ENCODE measurements around the gene TUFT1. TPM values are rescaled to one million over a fixed set of nuclear protein-coding genes. Genes with fewer than 3 reads are reported as not detected.

TUFT1 gene
- total and polyA plus RNA-seq, 2 of the 4 experiments (the other 2 are of a cell fraction): 21.2 to 30.3 TPM

DNA sequence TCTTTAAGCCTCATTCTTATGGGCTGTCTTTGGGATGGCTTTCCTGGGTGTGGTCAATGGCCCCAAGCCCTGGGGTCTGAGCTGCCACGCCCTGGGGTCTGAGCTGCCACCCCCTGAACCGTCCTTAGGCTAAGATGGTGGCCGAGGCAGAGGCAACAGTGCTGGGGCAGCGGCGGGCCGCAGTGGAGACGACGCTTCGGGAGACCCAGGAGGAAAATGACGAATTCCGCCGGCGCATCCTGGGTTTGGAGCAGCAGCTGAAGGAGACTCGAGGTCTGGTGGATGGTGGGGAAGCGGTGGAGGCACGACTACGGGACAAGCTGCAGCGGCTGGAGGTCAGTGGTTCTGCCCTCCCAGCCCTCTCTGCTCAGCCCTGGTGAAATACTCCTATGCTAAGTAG is 10.3 kb upstream of the TUFT1 start:
- H2BK5ac ChIP-seq (ENCODE audit: low read depth, low read length, poor library complexity, severe bottlenecking): no peak overlapping the region
- no peak overlapping the region for H3K27ac ChIP-seq (ENCODE audit: insufficient read depth, low read length)
- no peak overlapping the region for H4K8ac ChIP-seq (ENCODE audit: low read depth in 2 of 2, low read length in 2 of 2)
- TF ChIP-seq BHLHE40 (IDR thresholded peaks at IDR 0.05; ENCODE audit: low read depth, low read length): no peak
- TF ChIP-seq FOS (IDR thresholded peaks at IDR 0.05; ENCODE audit: low read depth, low read length): no peak
- no peak for TF ChIP-seq MAFK (IDR thresholded peaks at IDR 0.05; ENCODE audit: low read depth, low read length)
- no peak for TF ChIP-seq POLR2A (IDR thresholded peaks at IDR 0.05; ENCODE audit: low read depth, low read length)
- H3K4me1 ChIP-seq (ENCODE audit: control insufficient read depth, insufficient read depth, low read length): no peaks in the 10 kb centered on the region
- H4K5ac ChIP-seq (ENCODE audit: low read depth, low read length): no peak overlapping the region
- dilution Hi-C loops (cut with HindIII; ENCODE audit: low sequenced_read_pairs, unreplicated experiment) (no loop called here), in situ Hi-C loops (cut with MboI; ENCODE audit: low sequenced_read_pairs) (loop anchor here (10.0 kb wide), 1 partner anchor 205 kb away; no protein-coding TSS in a partner anchor), intact Hi-C loops (cut with micrococcal nuclease) (no loop called here)
- no peak overlapping the region for H3K56ac ChIP-seq (ENCODE audit: extremely low read depth, insufficient read depth, low read length)
- no peak overlapping the region for H3K23ac ChIP-seq (ENCODE audit: low read depth, low read length)
- H2AK5ac ChIP-seq (ENCODE audit: low read depth, low read length): no peak overlapping the region
- H3K18ac ChIP-seq (ENCODE audit: low read depth, low read length): no peak overlapping the region
- no peaks in the 10 kb centered on the region for H3K9me1 ChIP-seq (ENCODE audit: insufficient read depth, low read length)
- no peaks in the 10 kb centered on the region for H3K36me3 ChIP-seq (ENCODE audit: control insufficient read depth, insufficient read depth, low read length)
- peaks cover 4% of the 10 kb centered on the region; the same call in 1 of the 2 replicates for H3K27me3 ChIP-seq (ENCODE audit: control insufficient read depth, insufficient read depth, low read length)
- DNase-seq (no peak), ATAC-seq (ENCODE audit: low read depth) (no peak)
- CTCF ChIA-PET: no interaction called here
- no peak overlapping the region for H3K14ac ChIP-seq (replicated peaks; ENCODE audit: low read depth, low read length)
- H3K4ac ChIP-seq (ENCODE audit: low read depth, low read length): no peak overlapping the region
- no peak overlapping the region for H3K9ac ChIP-seq (ENCODE audit: low read depth, low read length)
- no peak overlapping the region for H3K4me3 ChIP-seq (ENCODE audit: insufficient read depth, low read depth, low read length)
- no peak overlapping the region for H3K4me2 ChIP-seq (ENCODE audit: low read depth, low read length)
- H2AK9ac ChIP-seq (replicated peaks; ENCODE audit: low read depth, low read length, poor library complexity): no peak overlapping the region
- no peaks in the 10 kb centered on the region for H3K9me3 ChIP-seq (ENCODE audit: control insufficient read depth, insufficient read depth, low read length)
- no peak overlapping the region for H2AFZ ChIP-seq (replicated peaks; ENCODE audit: low read length, poor library complexity)
- H4K20me1 ChIP-seq (ENCODE audit: insufficient read depth, low read length): 0 out of 2 replicates have a peak, but pooled peaks cover 3% of the 10 kb centered on the region
- POLR2A ChIA-PET (ENCODE audit: unreplicated experiment): no interaction called here
- no TSS peak for BruUV-seq (replicated peaks)
- WGBS, 2 experiments (ENCODE audit: extremely low coverage in 2 of 2, insufficient read length in 1 of 2): 100% methylated on average over 2 of the region's 18 CpGs; no CpG with 5 or more reads in 1 of the 2 experiments
- no peak overlapping the region for H4K91ac ChIP-seq (ENCODE audit: insufficient read depth, low read depth, low read length)
- no peak overlapping the region for H2BK15ac ChIP-seq (ENCODE audit: low read depth, low read length)
- H2BK20ac ChIP-seq (ENCODE audit: low read depth, low read length): no peak overlapping the region
- H2BK120ac ChIP-seq (ENCODE audit: low read depth, low read length): no peak overlapping the region
- no peaks in the 10 kb centered on the region for H3K79me1 ChIP-seq (ENCODE audit: low read depth in 1 of 2, low read length in 2 of 2)
